Measurements from ENCODE around the gene FCHO2.

DNA sequence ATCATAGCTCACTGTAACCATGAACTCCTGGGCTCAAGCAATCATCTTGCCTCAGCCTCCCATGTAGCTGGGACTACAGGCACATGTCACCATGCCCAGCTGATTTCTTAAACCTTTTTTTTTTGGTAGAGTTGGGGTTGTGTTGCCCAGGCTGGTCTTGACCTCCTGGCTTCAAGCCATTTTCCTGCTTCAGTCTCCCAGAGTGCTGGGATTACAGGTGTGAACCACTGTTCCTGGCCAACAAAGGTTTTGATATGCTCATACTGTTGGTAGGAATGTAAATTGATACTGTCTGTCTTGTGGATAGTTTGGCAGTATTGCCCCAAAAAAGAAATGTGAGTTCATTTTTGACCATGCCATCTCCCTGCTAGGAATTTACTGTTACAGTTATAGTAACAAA, 87.2 kb downstream of the FCHO2 start:
- TF ChIP-seq EZH2 (IDR thresholded peaks at IDR 0.05; ENCODE audit: insufficient read depth, poor library complexity, severe bottlenecking) (no peak), EZH2phosphoT487 (IDR thresholded peaks at IDR 0.05; ENCODE audit: insufficient read depth, low read depth) (no peak)

Data from GM23248 (cell line).